ENCODE measurements around the gene ACOX1. TPM values are rescaled to one million over a fixed set of nuclear protein-coding genes. Genes with fewer than 3 reads are reported as not detected.

The ACOX1 gene
- total and polyA plus RNA-seq, 2 of the 13 experiments (the other 11 are each of a cell fraction or from before 2014, with no cell fraction given) = 86.4 to 120 TPM

GRCh38 chr17:75995385-75995925 is 16.5 kb upstream of the ACOX1 start (continued):
- TF ChIP-seq, protein P1, sequence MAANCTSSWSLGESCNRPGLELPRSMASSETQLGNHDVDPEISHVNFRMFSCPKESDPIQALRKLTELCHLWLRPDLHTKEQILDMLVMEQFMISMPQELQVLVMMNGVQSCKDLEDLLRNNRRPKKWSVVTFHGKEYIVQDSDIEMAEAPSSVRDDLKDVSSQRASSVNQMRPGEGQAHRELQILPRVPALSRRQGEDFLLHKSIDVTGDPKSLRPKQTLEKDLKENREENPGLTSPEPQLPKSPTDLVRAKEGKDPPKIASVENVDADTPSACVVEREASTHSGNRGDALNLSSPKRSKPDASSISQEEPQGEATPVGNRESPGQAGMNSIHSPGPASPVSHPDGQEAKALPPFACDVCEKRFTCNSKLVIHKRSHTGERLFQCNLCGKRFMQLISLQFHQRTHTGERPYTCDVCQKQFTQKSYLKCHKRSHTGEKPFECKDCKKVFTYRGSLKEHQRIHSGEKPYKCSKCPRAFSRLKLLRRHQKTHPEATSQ (CRISPR knock-in tag; IDR thresholded peaks at IDR 0.05; ENCODE audit: borderline replicate concordance) = no peak; the same call in 1 of the 2 replicates
- no peak for TF ChIP-seq ZNF879 (CRISPR knock-in tag; IDR thresholded peaks at IDR 0.05)
- TF ChIP-seq, protein P2, sequence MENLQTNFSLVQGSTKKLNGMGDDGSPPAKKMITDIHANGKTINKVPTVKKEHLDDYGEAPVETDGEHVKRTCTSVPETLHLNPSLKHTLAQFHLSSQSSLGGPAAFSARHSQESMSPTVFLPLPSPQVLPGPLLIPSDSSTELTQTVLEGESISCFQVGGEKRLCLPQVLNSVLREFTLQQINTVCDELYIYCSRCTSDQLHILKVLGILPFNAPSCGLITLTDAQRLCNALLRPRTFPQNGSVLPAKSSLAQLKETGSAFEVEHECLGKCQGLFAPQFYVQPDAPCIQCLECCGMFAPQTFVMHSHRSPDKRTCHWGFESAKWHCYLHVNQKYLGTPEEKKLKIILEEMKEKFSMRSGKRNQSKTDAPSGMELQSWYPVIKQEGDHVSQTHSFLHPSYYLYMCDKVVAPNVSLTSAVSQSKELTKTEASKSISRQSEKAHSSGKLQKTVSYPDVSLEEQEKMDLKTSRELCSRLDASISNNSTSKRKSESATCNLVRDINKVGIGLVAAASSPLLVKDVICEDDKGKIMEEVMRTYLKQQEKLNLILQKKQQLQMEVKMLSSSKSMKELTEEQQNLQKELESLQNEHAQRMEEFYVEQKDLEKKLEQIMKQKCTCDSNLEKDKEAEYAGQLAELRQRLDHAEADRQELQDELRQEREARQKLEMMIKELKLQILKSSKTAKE (CRISPR knock-in tag; IDR thresholded peaks at IDR 0.05; ENCODE audit: borderline replicate concordance) = no peak
- no peak for TF ChIP-seq GRHL1 (CRISPR knock-in tag; conservative IDR thresholded peaks at IDR 0.05)
- TF ChIP-seq HDAC2 (CRISPR knock-in tag; IDR thresholded peaks at IDR 0.05) = 0 out of 2 replicates have a peak, but pooled peaks have one; percentile 28
- TF ChIP-seq SCMH1 (CRISPR knock-in tag; IDR thresholded peaks at IDR 0.05; ENCODE audit: borderline replicate concordance) = no peak
- TF ChIP-seq ZNF775 (CRISPR knock-in tag; IDR thresholded peaks at IDR 0.05; ENCODE audit: borderline replicate concordance) = no peak
- no peak for TF ChIP-seq ZNF235 (CRISPR knock-in tag; IDR thresholded peaks at IDR 0.05; ENCODE audit: borderline replicate concordance)
- TF ChIP-seq EHMT2 (IDR thresholded peaks at IDR 0.05; ENCODE audit: borderline replicate concordance, low read depth, low read length) = no peak
- TF ChIP-seq MTA3 (CRISPR knock-in tag; IDR thresholded peaks at IDR 0.05) = no peak
- TF ChIP-seq ZNF432 (CRISPR knock-in tag; IDR thresholded peaks at IDR 0.05; ENCODE audit: borderline replicate concordance) = no peak
- no peak for TF ChIP-seq ZNF407 (CRISPR knock-in tag; IDR thresholded peaks at IDR 0.05; ENCODE audit: not compliant biosample characterization)
- TF ChIP-seq ARNTL (CRISPR knock-in tag; IDR thresholded peaks at IDR 0.05) = no peak; the same call in 1 of the 2 replicates
- no peak for TF ChIP-seq ZNF335 (CRISPR knock-in tag; IDR thresholded peaks at IDR 0.05)
